MCF 10A (cell line): Measurements from ENCODE around the gene CA10. TPM values are rescaled to one million over a fixed set of nuclear protein-coding genes. Genes with fewer than 3 reads are reported as not detected.

Experiments used
- BruUV-seq: library from RNA; stranded (reverse); fragments of 400-500 nt; replicated peaks from 2 replicates; lab custom pipeline; 2021; lab: Mats Ljungman, UMichigan
- CTCF ChIA-PET: fragments of 300-600 bp; sonication (Branson Sonifier 250); formaldehyde crosslinking; extraction: SDS; loops from one replicate; lab custom pipeline; 2021; ENCODE audit warnings: antibody characterized with exemption, inconsistent platforms; lab: Yijun Ruan, JAX
- POLR2A ChIA-PET: fragments of 300-600, 350-650 bp; sonication (Branson Sonifier 250); formaldehyde crosslinking; extraction: SDS; loops from one replicate; lab custom pipeline; 2020; ENCODE audit warnings: antibody characterized with exemption, inconsistent platforms; lab: Yijun Ruan, JAX
- DNase-seq: peaks from one replicate; pipeline ENCODE4 v3.0.0-alpha.2; 2018; ENCODE audit not compliant: unreplicated experiment
- H3K27ac Mint-ChIP-seq: one replicate; pipeline ENCODE4 v1.8.0; 2022; ENCODE audit warnings: mild to moderate bottlenecking, low read depth, mixed read lengths; ENCODE audit not compliant: unreplicated experiment
- H3K27me3 Mint-ChIP-seq: one replicate; pipeline ENCODE4 v1.8.0; 2022; ENCODE audit warnings: mixed read lengths; ENCODE audit not compliant: insufficient read depth, unreplicated experiment
- H3K36me3 Mint-ChIP-seq: one replicate; pipeline ENCODE4 v1.8.0; 2022; ENCODE audit warnings: mild to moderate bottlenecking, moderate library complexity, mixed read lengths; ENCODE audit not compliant: insufficient read depth, unreplicated experiment
- H3K4me1 Mint-ChIP-seq: one replicate; pipeline ENCODE4 v1.8.0; 2022; ENCODE audit warnings: mixed read lengths; ENCODE audit not compliant: insufficient read depth, unreplicated experiment
- H3K4me3 Mint-ChIP-seq: one replicate; pipeline ENCODE4 v1.8.0; 2022; ENCODE audit warnings: mild to moderate bottlenecking, moderate library complexity, mixed read lengths; ENCODE audit not compliant: unreplicated experiment
- H3K9me3 Mint-ChIP-seq: one replicate; pipeline ENCODE4 v1.8.0; 2022; ENCODE audit warnings: mixed read lengths; ENCODE audit not compliant: unreplicated experiment
- intact Hi-C: fragments of 100-400 bp; cut with micrococcal nuclease; formaldehyde crosslinking; loops from 2 replicates; pipeline ENCODE4 v1.14.1; 2022
- total RNA-seq: library from RNA; stranded (reverse); gene quantifications from 2 replicates; pipeline ENCODE4 v1.2.3, GENCODE V29; 2022
- TF ChIP-seq, protein P1 (sequence below): fragments of 200-600 bp; IDR thresholded peaks from one replicate; pipeline ENCODE4 v1.8.0; 2022; ENCODE audit warnings: antibody characterized with exemption, mild to moderate bottlenecking; ENCODE audit not compliant: unreplicated experiment

Gene CA10
- total RNA-seq, 1 experiment from 2014 or later: not detected

DNA sequence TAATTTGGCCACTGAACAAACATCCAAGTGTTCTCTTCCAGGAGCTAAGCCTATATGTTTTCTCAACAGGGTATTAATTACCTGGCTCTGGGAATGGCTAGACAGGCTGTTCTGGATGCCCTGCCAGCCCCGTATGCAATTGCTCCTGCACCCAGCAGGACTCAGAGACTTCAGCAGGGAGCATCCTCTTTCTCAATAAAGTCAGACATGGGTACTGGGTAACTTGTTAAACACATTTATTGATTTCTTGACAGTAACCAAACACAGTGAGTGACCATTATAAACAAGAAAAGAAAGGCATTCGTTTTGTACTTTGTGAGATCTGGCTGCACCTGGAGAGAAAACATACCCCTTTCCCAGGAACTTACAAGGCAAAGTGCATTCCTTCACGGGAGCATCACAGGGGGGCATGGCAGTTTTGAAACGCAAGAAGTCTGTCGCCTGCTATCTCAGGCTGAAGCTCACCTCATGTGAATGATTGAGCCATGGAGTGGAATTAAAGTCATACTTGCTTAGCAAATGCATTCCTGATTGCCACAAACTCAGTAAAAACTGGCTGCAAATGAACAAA, 528.3 kb downstream of the CA10 start:
- no peak for DNase-seq
- Mint-ChIP-seq H3K27me3 (peaks cover 27% of the 10 kb centered on the region), H3K27ac (no peak overlapping the region), H3K4me1 (no peaks in the 10 kb centered on the region), H3K9me3 (no peaks in the 10 kb centered on the region), H3K4me3 (no peak overlapping the region), H3K36me3 (no peaks in the 10 kb centered on the region)
- intact Hi-C loops: no loop called here
- ChIA-PET CTCF (no interaction called here), POLR2A (no interaction called here)
- BruUV-seq: no TSS peak
- TF ChIP-seq, protein P1, sequence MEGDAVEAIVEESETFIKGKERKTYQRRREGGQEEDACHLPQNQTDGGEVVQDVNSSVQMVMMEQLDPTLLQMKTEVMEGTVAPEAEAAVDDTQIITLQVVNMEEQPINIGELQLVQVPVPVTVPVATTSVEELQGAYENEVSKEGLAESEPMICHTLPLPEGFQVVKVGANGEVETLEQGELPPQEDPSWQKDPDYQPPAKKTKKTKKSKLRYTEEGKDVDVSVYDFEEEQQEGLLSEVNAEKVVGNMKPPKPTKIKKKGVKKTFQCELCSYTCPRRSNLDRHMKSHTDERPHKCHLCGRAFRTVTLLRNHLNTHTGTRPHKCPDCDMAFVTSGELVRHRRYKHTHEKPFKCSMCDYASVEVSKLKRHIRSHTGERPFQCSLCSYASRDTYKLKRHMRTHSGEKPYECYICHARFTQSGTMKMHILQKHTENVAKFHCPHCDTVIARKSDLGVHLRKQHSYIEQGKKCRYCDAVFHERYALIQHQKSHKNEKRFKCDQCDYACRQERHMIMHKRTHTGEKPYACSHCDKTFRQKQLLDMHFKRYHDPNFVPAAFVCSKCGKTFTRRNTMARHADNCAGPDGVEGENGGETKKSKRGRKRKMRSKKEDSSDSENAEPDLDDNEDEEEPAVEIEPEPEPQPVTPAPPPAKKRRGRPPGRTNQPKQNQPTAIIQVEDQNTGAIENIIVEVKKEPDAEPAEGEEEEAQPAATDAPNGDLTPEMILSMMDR: no peak

DNA sequence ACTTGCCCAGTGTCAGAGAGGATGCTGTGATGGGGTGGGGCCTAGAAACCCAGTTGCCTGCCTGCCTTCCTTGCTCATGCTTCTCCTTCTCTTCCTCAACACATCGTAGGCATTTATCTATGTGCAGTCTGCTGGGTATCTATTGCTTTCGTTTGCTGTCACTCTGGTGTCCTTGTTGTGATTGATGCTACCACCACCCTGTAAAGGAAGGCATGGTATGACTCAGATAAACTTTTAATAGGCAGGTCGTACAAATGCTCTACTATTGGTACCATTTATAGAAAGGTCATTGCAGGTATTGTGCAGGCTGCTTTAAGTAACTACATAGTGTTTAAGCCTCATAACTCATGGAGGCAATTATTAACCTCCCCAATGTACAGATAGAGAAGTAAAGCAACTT, 529.3 kb downstream of the CA10 start:
- ChIA-PET CTCF (no interaction called here), POLR2A (no interaction called here)
- TF ChIP-seq, protein P1: no peak
- H3K9me3 Mint-ChIP-seq: no peaks in the 10 kb centered on the region
- no peak overlapping the region for H3K27ac Mint-ChIP-seq
- H3K36me3 Mint-ChIP-seq: no peaks in the 10 kb centered on the region
- no peak for DNase-seq
- intact Hi-C loops: no loop called here
- no peaks in the 10 kb centered on the region for H3K4me1 Mint-ChIP-seq
- H3K27me3 Mint-ChIP-seq: peaks cover 27% of the 10 kb centered on the region
- no TSS peak for BruUV-seq
- no peak overlapping the region for H3K4me3 Mint-ChIP-seq

DNA sequence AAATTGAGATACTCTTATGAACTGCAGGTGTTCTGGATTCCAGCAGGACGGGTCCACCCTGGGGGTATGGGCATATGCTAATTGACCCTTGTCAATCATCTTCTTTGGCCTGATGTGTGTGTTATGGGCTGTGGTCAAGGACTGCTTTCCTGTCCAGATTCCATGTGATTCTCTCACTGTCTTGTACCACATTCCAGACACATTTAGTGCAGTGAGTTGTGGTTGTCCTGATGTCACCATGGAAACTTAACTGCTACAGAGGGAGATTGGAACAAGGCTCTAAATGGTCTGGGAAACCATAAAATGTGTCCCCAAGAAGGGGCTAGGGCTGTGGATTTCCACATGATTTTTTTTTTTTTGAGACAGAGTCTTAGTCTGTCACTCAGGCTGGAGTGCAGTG, 530.7 kb downstream of the CA10 start:
- POLR2A ChIA-PET: no interaction called here
- no peaks in the 10 kb centered on the region for H3K36me3 Mint-ChIP-seq
- peaks cover 27% of the 10 kb centered on the region for H3K27me3 Mint-ChIP-seq
- TF ChIP-seq, protein P1: no peak
- H3K9me3 Mint-ChIP-seq: no peaks in the 10 kb centered on the region
- H3K4me3 Mint-ChIP-seq: no peak overlapping the region
- intact Hi-C loops: no loop called here
- no peak overlapping the region for H3K27ac Mint-ChIP-seq
- BruUV-seq: no TSS peak
- H3K4me1 Mint-ChIP-seq: no peaks in the 10 kb centered on the region
- no peak for DNase-seq
- CTCF ChIA-PET: no interaction called here

DNA sequence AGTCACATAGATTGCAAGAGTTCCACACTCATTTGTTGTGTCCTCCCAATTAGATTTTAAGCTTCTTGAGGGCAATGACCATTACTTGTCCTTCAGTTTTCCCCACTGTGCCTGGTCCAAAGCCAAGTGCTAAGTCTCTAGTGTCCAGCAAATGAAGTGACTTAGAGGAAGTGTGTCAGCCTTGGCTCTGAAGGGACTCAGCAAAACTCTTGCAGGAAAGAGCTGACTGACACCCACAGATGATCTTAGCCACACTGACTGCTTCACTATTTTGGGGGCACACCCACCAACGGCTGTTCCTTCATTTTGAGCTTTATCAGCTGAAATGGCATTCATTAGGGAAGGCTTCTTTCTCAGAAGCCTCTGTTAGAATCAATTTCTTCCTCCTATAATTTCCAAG, 540.0 kb downstream of the CA10 start:
- CTCF ChIA-PET: interaction anchor here (0.7 to 1.0 kb wide), 3 partner anchors 19 to 157 kb away, joined by 3 to 4 read pairs (median 3); no protein-coding TSS in a partner anchor
- Mint-ChIP-seq H3K4me3 (no peak overlapping the region), H3K27ac (no peak overlapping the region), H3K9me3 (no peaks in the 10 kb centered on the region), H3K4me1 (no peaks in the 10 kb centered on the region), H3K27me3 (peaks cover 13% of the 10 kb centered on the region), H3K36me3 (no peaks in the 10 kb centered on the region)
- DNase-seq: no peak
- POLR2A ChIA-PET: no interaction called here
- no TSS peak for BruUV-seq
- TF ChIP-seq, protein P1: no peak
- intact Hi-C loops: no loop called here
